A673 (cell line): ENCODE results near the gene EXOC5. TPM values are rescaled to one million over a fixed set of nuclear protein-coding genes. Genes with fewer than 3 reads are reported as not detected.
"Not testable (repeated sequence)": the region's sequence is repeated elsewhere in the genome, so short reads cannot be mapped to it uniquely, and the experiment has no call there.

ENCODE experiments used
- BruUV-seq: library from RNA; stranded (reverse); fragments of 400-500 nt; replicated peaks from 2 replicates; lab custom pipeline; 2021; lab: Mats Ljungman, UMichigan
- CTCF ChIA-PET: fragments of 300-600 bp; sonication (Branson Sonifier 250); formaldehyde crosslinking; loops from one replicate; lab custom pipeline; 2022; ENCODE audit warnings: antibody characterized with exemption; lab: Charles Lee
- POLR2A ChIA-PET: fragments of 300-600 bp; sonication (Branson Sonifier 250); formaldehyde crosslinking; loops from one replicate; lab custom pipeline; 2022; ENCODE audit warnings: antibody characterized with exemption; ENCODE audit not compliant: low non-redundant PET; lab: Charles Lee
- DNase-seq: peaks from one replicate; pipeline ENCODE4 v3.0.0-alpha.2; 2015; ENCODE audit warnings: low spot score
- H3K27ac ChIP-seq: fragments of 200-600 bp; sonication (generic); 2 replicates; pipeline ENCODE4 v1.5.1; 2016; ENCODE audit warnings: mixed run types, low read depth, mild to moderate bottlenecking, mixed read lengths, antibody characterized with exemption, low read length; ENCODE audit not compliant: poor library complexity, severe bottlenecking
- H3K27me3 ChIP-seq: fragments of 200-600 bp; sonication (generic); replicated peaks from 2 replicates; pipeline ENCODE4 v1.6.1; 2017; ENCODE audit warnings: mixed run types, low read depth, mild to moderate bottlenecking, mixed read lengths, antibody characterized with exemption, low read length; ENCODE audit not compliant: insufficient read depth, poor library complexity
- H3K36me3 ChIP-seq: fragments of 200-600 bp; sonication (generic); 2 replicates; pipeline ENCODE4 v1.6.1; 2016; ENCODE audit warnings: mixed run types, mild to moderate bottlenecking, mixed read lengths, antibody characterized with exemption, low read length; ENCODE audit not compliant: insufficient read depth, poor library complexity, severe bottlenecking
- H3K4me1 ChIP-seq: fragments of 200-600 bp; sonication (generic); 2 replicates; pipeline ENCODE4 v1.6.1; 2017; ENCODE audit warnings: mixed run types, mild to moderate bottlenecking, mixed read lengths, antibody characterized with exemption, low read length; ENCODE audit not compliant: insufficient read depth, poor library complexity, severe bottlenecking
- H3K4me3 ChIP-seq: fragments of 200-600 bp; sonication (generic); 2 replicates; pipeline ENCODE4 v1.5.1; 2016; ENCODE audit warnings: low read depth, mixed run types, mild to moderate bottlenecking, mixed read lengths, low read length; ENCODE audit not compliant: poor library complexity, severe bottlenecking
- H3K9me3 ChIP-seq: fragments of 200-600 bp; sonication (generic); 2 replicates; pipeline ENCODE4 v1.6.1; 2016; ENCODE audit warnings: mixed run types, low read depth, mild to moderate bottlenecking, mixed read lengths, antibody characterized with exemption, low read length; ENCODE audit not compliant: poor library complexity, severe bottlenecking
- CTCF ChIP-seq: fragments of 300-800, 200-600 bp; sonication (generic); conservative IDR thresholded peaks from 2 replicates; pipeline ENCODE4 v1.5.1; 2017; ENCODE audit warnings: low read depth, mild to moderate bottlenecking, antibody characterized with exemption, low read length, moderate library complexity, mixed read lengths
- EZH2 ChIP-seq: fragments of 200-600 bp; sonication (generic); IDR thresholded peaks from 2 replicates; pipeline ENCODE4 v1.6.1; 2017; ENCODE audit warnings: borderline replicate concordance, low read depth, mild to moderate bottlenecking, mixed read lengths, antibody characterized with exemption, low read length; ENCODE audit not compliant: poor library complexity, severe bottlenecking
- intact Hi-C: fragments of 100-400 bp; cut with micrococcal nuclease; formaldehyde crosslinking; loops from one replicate; pipeline ENCODE4 v1.10.0; 2022; ENCODE audit not compliant: unreplicated experiment
- total RNA-seq: library from RNA; stranded (reverse); gene quantifications from 2 replicates; pipeline ENCODE4 v1.2.3, GENCODE V29; 2021

Gene EXOC5
- total RNA-seq, 1 experiment from 2014 or later, result 132 TPM

GRCh38 chr14:57259672-57260071 is 9.0 kb downstream of the EXOC5 start:
- Histone ChIP-seq H3K9me3 (no peaks in the 10 kb centered on the region), H3K4me1 (peaks cover 16% of the 10 kb centered on the region), H3K4me3 (no peak overlapping the region), H3K36me3 (no peaks in the 10 kb centered on the region), H3K27ac (no peak overlapping the region), H3K27me3 (no peaks in the 10 kb centered on the region)
- ChIA-PET CTCF (no interaction called here), POLR2A (no interaction called here)
- intact Hi-C loops, result no loop called here
- TF ChIP-seq CTCF (no peak), EZH2 (no peak)
- DNase-seq, result no peak
- BruUV-seq, result no TSS peak

- intact Hi-C loops, H3K9me3 ChIP-seq, CTCF ChIA-PET, H3K36me3 ChIP-seq, H3K27ac ChIP-seq, POLR2A ChIA-PET, BruUV-seq, H3K4me3 ChIP-seq, H3K27me3 ChIP-seq, DNase-seq: not testable (repeated sequence)
- peaks cover 16% of the 10 kb centered on the region for H3K4me1 ChIP-seq
Measured at GRCh38 chr14:57258221-57258620, 10.5 kb downstream of the EXOC5 start.

- Histone ChIP-seq H3K9me3 (no peaks in the 10 kb centered on the region), H3K4me1 (peaks cover 8% of the 10 kb centered on the region), H3K27me3 (no peaks in the 10 kb centered on the region), H3K27ac (no peak overlapping the region), H3K4me3 (no peak overlapping the region), H3K36me3 (no peaks in the 10 kb centered on the region)
- intact Hi-C loops, result loop anchor here (5.0 kb wide), 1 partner anchor 38 kb away; no protein-coding TSS in a partner anchor
- DNase-seq, result no peak
- BruUV-seq, result no TSS peak
- CTCF ChIA-PET, result no interaction called here
- TF ChIP-seq EZH2 (no peak), CTCF (no peak)
- POLR2A ChIA-PET, result no interaction called here
Measured at GRCh38 chr14:57254884-57255283, 13.8 kb downstream of the EXOC5 start.

GRCh38 chr14:57246933-57247657 is 21.6 kb downstream of the EXOC5 start:
- BruUV-seq, result no TSS peak
- POLR2A ChIA-PET, result no interaction called here

More at GRCh38 chr14:57246933-57247657, 21.6 kb downstream of the EXOC5 start:
- peak; percentile 28 for DNase-seq
- H3K27ac ChIP-seq, result no peak overlapping the region
- peaks cover 4% of the 10 kb centered on the region for H3K36me3 ChIP-seq
- no peaks in the 10 kb centered on the region for H3K27me3 ChIP-seq
- CTCF ChIA-PET, result no interaction called here
- no peaks in the 10 kb centered on the region for H3K9me3 ChIP-seq
- intact Hi-C loops, result no loop called here
- TF ChIP-seq CTCF (no peak), EZH2 (no peak)
- peaks cover 18% of the 10 kb centered on the region for H3K4me1 ChIP-seq
- no peak overlapping the region for H3K4me3 ChIP-seq
